ENCODE measurements around the gene TPCN1. TPM values are rescaled to one million over a fixed set of nuclear protein-coding genes. Genes with fewer than 3 reads are reported as not detected.

The TPCN1 gene
- total RNA-seq, 2 donors from 2014 or later, result 18.9 to 30.8 TPM

GRCh38 chr12:113184098-113184899, 37.0 kb upstream of the TPCN1 start:
- no peak overlapping the region for H3K27ac ChIP-seq (ENCODE audit: low read depth, low read length)
- H3K9ac ChIP-seq (ENCODE audit: extremely low read depth, low read length, poor library complexity, severe bottlenecking), result peak overlapping the region; percentile 92

GRCh38 chr12:113184900-113185179, 36.4 kb upstream of the TPCN1 start:
- Histone ChIP-seq H3K9ac (ENCODE audit: extremely low read depth, low read length, poor library complexity, severe bottlenecking) (peak overlapping the region; percentile 92), H3K9me3 (ENCODE audit: control insufficient read depth, low read length) (no peaks in the 10 kb centered on the region), H3K4me3 (ENCODE audit: low read length) (peak overlapping the region; percentile 89), H3K27me3 (ENCODE audit: control insufficient read depth, insufficient read depth, low read length, poor library complexity, severe bottlenecking) (no peaks in the 10 kb centered on the region), H3K36me3 (ENCODE audit: control insufficient read depth, insufficient read depth, low read length) (peaks cover 45% of the 10 kb centered on the region), H3K4me1 (ENCODE audit: control insufficient read depth, insufficient read depth, low read length) (peaks cover 4% of the 10 kb centered on the region), H3K27ac (ENCODE audit: low read depth, low read length) (peak overlapping the region; percentile 98)
- Mint-ChIP-seq H3K4me1 (peaks cover 11% of the 10 kb centered on the region), H3K9me3 (no peaks in the 10 kb centered on the region), H3K27me3 (ENCODE audit: insufficient read depth) (no peaks in the 10 kb centered on the region), H3K27ac (peak overlapping the region; percentile 86), H3K36me3 (ENCODE audit: low read depth) (peaks cover 40% of the 10 kb centered on the region), H3K4me3 (peak overlapping the region; percentile 78)
- WGBS, 2 experiments (ENCODE audit: insufficient coverage in 1 of 2, insufficient read length in 1 of 2), result 0% methylated on average over 4 to 20 of the region's 20 CpGs
- TF ChIP-seq, protein P1, sequence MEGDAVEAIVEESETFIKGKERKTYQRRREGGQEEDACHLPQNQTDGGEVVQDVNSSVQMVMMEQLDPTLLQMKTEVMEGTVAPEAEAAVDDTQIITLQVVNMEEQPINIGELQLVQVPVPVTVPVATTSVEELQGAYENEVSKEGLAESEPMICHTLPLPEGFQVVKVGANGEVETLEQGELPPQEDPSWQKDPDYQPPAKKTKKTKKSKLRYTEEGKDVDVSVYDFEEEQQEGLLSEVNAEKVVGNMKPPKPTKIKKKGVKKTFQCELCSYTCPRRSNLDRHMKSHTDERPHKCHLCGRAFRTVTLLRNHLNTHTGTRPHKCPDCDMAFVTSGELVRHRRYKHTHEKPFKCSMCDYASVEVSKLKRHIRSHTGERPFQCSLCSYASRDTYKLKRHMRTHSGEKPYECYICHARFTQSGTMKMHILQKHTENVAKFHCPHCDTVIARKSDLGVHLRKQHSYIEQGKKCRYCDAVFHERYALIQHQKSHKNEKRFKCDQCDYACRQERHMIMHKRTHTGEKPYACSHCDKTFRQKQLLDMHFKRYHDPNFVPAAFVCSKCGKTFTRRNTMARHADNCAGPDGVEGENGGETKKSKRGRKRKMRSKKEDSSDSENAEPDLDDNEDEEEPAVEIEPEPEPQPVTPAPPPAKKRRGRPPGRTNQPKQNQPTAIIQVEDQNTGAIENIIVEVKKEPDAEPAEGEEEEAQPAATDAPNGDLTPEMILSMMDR (conservative IDR thresholded peaks at IDR 0.05), result no peak
- peak; percentile 98 for DNase-seq

More at GRCh38 chr12:113184098-113184899, 37.0 kb upstream of the TPCN1 start:
- peak overlapping the region; percentile 86 for H3K27ac Mint-ChIP-seq
- peak overlapping the region; percentile 78 for H3K4me3 Mint-ChIP-seq
- no peak for DNase-seq
- H3K36me3 Mint-ChIP-seq (ENCODE audit: low read depth), result peaks cover 43% of the 10 kb centered on the region
- peak overlapping the region; percentile 89 for H3K4me3 ChIP-seq (ENCODE audit: low read length)
- peaks cover 47% of the 10 kb centered on the region for H3K36me3 ChIP-seq (ENCODE audit: control insufficient read depth, insufficient read depth, low read length)
- no peaks in the 10 kb centered on the region for H3K9me3 Mint-ChIP-seq
- no peaks in the 10 kb centered on the region for H3K27me3 Mint-ChIP-seq (ENCODE audit: insufficient read depth)
- H3K4me1 Mint-ChIP-seq, result peaks cover 11% of the 10 kb centered on the region
- H3K27me3 ChIP-seq (ENCODE audit: control insufficient read depth, insufficient read depth, low read length, poor library complexity, severe bottlenecking), result no peaks in the 10 kb centered on the region
- peaks cover 4% of the 10 kb centered on the region for H3K4me1 ChIP-seq (ENCODE audit: control insufficient read depth, insufficient read depth, low read length)
- TF ChIP-seq, protein P1 (conservative IDR thresholded peaks at IDR 0.05), result no peak
- no peaks in the 10 kb centered on the region for H3K9me3 ChIP-seq (ENCODE audit: control insufficient read depth, low read length)
- WGBS, 2 experiments (ENCODE audit: insufficient coverage in 1 of 2, insufficient read length in 1 of 2), result 45 to 47% methylated on average over 20 to 26 of the region's 26 CpGs

GRCh38 chr12:113185180-113186032, 35.9 kb upstream of the TPCN1 start, which contains the start of the genes DDX54 and RITA1:
TSS of gene DDX54 (minus strand) at chr12:113185478. CDS start at chr12:113185451, 27 bp downstream.
TSS of gene RITA1 (plus strand) at chr12:113185721. CDS start at chr12:113186747, 1,026 bp downstream.
- Histone ChIP-seq H3K27me3 (ENCODE audit: control insufficient read depth, insufficient read depth, low read length, poor library complexity, severe bottlenecking) (no peaks in the 10 kb centered on the region), H3K9me3 (ENCODE audit: control insufficient read depth, low read length) (no peaks in the 10 kb centered on the region), H3K36me3 (ENCODE audit: control insufficient read depth, insufficient read depth, low read length) (peaks cover 39% of the 10 kb centered on the region), H3K4me1 (ENCODE audit: control insufficient read depth, insufficient read depth, low read length) (peaks cover 4% of the 10 kb centered on the region), H3K27ac (ENCODE audit: low read depth, low read length) (peak within 1 kb of the TSS; percentile 98), H3K4me3 (ENCODE audit: low read length) (peak within 1 kb of the TSS; percentile 89), H3K9ac (ENCODE audit: extremely low read depth, low read length, poor library complexity, severe bottlenecking) (peak within 1 kb of the TSS; percentile 92)
- H3K36me3 Mint-ChIP-seq (ENCODE audit: low read depth), result peaks cover 38% of the 10 kb centered on the region
- H3K4me1 Mint-ChIP-seq, result peaks cover 11% of the 10 kb centered on the region
- no peaks in the 10 kb centered on the region for H3K27me3 Mint-ChIP-seq (ENCODE audit: insufficient read depth)
- TF ChIP-seq, protein P1 (conservative IDR thresholded peaks at IDR 0.05), result no peak
- 0% methylated on average over 19 to 88 of the region's 89 CpGs for WGBS, 2 experiments (ENCODE audit: insufficient coverage in 1 of 2, insufficient read length in 1 of 2)
- H3K4me3 Mint-ChIP-seq, result peak within 1 kb of the TSS; percentile 78
- peak; percentile 98 for DNase-seq
- H3K9me3 Mint-ChIP-seq, result no peaks in the 10 kb centered on the region
- H3K27ac Mint-ChIP-seq, result peak within 1 kb of the TSS; percentile 86

Data from endodermal cell (in vitro differentiated cells).